ENCODE results near the gene SLC39A11. TPM values are rescaled to one million over a fixed set of nuclear protein-coding genes. Genes with fewer than 3 reads are reported as not detected.
A peak's percentile ranks its signal among the peaks of the same experiment; 100 is the strongest.
"Not testable (repeated sequence)": the region's sequence is repeated elsewhere in the genome, so short reads cannot be mapped to it uniquely, and the experiment has no call there.

The SLC39A11 gene
- total and polyA plus RNA-seq, 4 donors: 18.9 to 44.9 (median 28.2) TPM

DNA sequence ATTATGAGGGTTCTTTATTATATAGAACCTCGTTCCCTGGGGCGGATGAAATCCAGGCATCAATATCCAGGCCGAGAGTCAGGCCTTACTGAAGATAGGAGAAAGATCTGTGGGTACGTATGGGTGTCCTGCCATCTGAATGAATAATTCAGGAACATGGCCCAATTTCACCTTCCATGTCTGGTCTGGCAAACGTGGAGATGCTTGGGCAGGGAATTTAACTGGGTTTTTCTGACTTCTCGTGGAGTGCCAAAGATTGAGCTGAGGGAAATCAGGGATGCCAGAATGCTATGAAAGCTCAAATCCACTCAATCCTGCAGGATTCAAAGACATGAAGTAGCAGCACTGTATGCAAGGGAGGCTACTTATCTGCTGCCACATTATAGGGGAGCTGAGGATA lies 302.8 kb downstream of the SLC39A11 start:
- H3K27ac ChIP-seq (ENCODE audit: low read depth in 1 of 2, low read length in 2 of 2): no peak overlapping the region
- no peaks in the 10 kb centered on the region for H3K27me3 ChIP-seq (ENCODE audit: control insufficient read depth in 4 of 4, insufficient read depth in 4 of 4, low read length in 3 of 4)
- no peak overlapping the region for H3K9ac ChIP-seq (ENCODE audit: low read depth in 1 of 2, low read length in 2 of 2)
- no peak for DNase-seq (ENCODE audit: low spot score)
- peaks cover 5 to 14% (median 10%) of the 10 kb centered on the region in 4 donors for H3K9me3 ChIP-seq (ENCODE audit: control insufficient read depth in 4 of 4, low read length in 3 of 4)
- 98% methylated on average over 6 of the region's 6 CpGs for WGBS
- H3K4me3 ChIP-seq (ENCODE audit: low read depth in 1 of 3, low read length in 3 of 3): no peak overlapping the region
- no peaks in the 10 kb centered on the region for H3K4me1 ChIP-seq (ENCODE audit: control insufficient read depth in 4 of 4, insufficient read depth in 4 of 4, low read length in 3 of 4)
- TF ChIP-seq, protein P1, sequence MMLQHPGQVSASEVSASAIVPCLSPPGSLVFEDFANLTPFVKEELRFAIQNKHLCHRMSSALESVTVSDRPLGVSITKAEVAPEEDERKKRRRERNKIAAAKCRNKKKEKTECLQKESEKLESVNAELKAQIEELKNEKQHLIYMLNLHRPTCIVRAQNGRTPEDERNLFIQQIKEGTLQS (IDR thresholded peaks at IDR 0.05): no peak
- TF ChIP-seq RXRA (IDR thresholded peaks at IDR 0.05) (no peak), TAF1 (conservative IDR thresholded peaks at IDR 0.05) (no peak)
- peaks cover 0 to 6% (median 0%) of the 10 kb centered on the region in 4 donors for H3K36me3 ChIP-seq (ENCODE audit: control insufficient read depth in 4 of 4, insufficient read depth in 3 of 4, low read depth in 1 of 4, low read length in 3 of 4)

DNA sequence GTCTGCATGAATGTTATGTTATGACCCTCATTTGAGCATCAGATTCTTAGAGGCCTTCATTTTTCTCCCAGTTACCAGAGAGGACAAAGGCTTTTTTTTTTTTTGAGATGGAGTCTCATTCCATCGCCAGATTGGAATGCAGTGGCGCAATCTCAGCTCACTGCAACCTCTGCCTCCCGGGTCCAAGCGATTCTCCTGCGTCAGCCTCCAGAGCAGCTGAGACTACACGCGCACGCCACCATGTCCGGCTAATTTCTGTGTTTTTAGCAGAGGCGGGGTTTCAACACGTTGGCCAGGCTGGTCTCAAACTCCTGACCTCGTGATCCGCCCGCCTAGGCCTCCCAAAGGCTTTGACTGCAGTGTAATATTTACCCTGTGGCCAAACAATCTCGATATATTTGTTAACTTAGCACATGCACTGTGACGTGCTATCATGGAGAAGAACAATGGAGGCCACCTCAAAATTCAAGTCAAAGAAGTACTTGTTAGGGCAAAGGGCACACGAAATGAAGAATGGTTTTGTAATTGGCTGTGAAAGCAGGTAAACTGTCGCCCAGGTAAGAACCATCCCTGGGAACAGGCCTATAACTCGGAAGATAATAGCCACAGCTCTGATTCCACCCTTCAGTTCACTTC lies 303.4 kb downstream of the SLC39A11 start:
- H3K27me3 ChIP-seq (ENCODE audit: control insufficient read depth in 4 of 4, insufficient read depth in 4 of 4, low read length in 3 of 4): no peaks in the 10 kb centered on the region
- no peak overlapping the region for H3K4me3 ChIP-seq (ENCODE audit: low read depth in 1 of 3, low read length in 3 of 3)
- no peak overlapping the region for H3K9ac ChIP-seq (ENCODE audit: low read depth in 1 of 2, low read length in 2 of 2)
- DNase-seq (ENCODE audit: low spot score): no peak
- H3K36me3 ChIP-seq (ENCODE audit: control insufficient read depth in 4 of 4, insufficient read depth in 3 of 4, low read depth in 1 of 4, low read length in 3 of 4): peaks cover 0 to 3% (median 0%) of the 10 kb centered on the region in 4 donors
- H3K27ac ChIP-seq (ENCODE audit: low read depth in 1 of 2, low read length in 2 of 2): no peak overlapping the region
- no peaks in the 10 kb centered on the region for H3K4me1 ChIP-seq (ENCODE audit: control insufficient read depth in 4 of 4, insufficient read depth in 4 of 4, low read length in 3 of 4)
- WGBS: 96% methylated on average over 19 of the region's 19 CpGs
- peaks cover 0 to 9% (median 5%) of the 10 kb centered on the region in 4 donors for H3K9me3 ChIP-seq (ENCODE audit: control insufficient read depth in 4 of 4, low read length in 3 of 4)
- TF ChIP-seq RAD21 (IDR thresholded peaks at IDR 0.05): no peak

DNA sequence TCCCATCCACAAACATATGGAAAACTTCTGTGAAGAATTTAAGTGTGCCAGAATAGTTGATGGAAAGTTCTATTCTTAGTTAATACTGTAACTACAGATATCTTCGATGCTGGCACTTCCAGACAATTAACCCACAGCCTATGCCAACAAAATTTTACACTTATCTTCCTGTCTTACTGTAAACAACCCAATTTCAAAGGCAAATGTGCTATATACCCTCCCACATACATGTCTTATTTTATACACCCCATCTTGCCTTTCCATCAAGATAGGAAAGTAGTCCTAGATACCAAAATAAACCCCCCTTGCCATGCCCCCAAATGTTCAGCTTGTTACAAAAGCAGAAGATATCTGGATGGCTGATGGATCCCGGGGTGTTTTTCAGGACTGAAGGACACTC lies 306.3 kb downstream of the SLC39A11 start:
- Histone ChIP-seq H3K36me3 (ENCODE audit: control insufficient read depth in 4 of 4, insufficient read depth in 3 of 4, low read depth in 1 of 4, low read length in 3 of 4) (no peaks in the 10 kb centered on the region), H3K27ac (ENCODE audit: low read depth in 1 of 2, low read length in 2 of 2) (no peak overlapping the region), H3K4me1 (ENCODE audit: control insufficient read depth in 4 of 4, insufficient read depth in 4 of 4, low read length in 3 of 4) (no peaks in the 10 kb centered on the region), H3K9ac (ENCODE audit: low read depth in 1 of 2, low read length in 2 of 2) (no peak overlapping the region), H3K9me3 (ENCODE audit: control insufficient read depth in 4 of 4, low read length in 3 of 4) (no peaks in the 10 kb centered on the region), H3K4me3 (ENCODE audit: low read depth in 1 of 3, low read length in 3 of 3) (no peak overlapping the region), H3K27me3 (ENCODE audit: control insufficient read depth in 4 of 4, insufficient read depth in 4 of 4, low read length in 3 of 4) (no peaks in the 10 kb centered on the region)
- no peak for DNase-seq (ENCODE audit: low spot score)
- TF ChIP-seq EGR1 (IDR thresholded peaks at IDR 0.05; ENCODE audit: low read depth in 2 of 2): no peak
- TF ChIP-seq, protein P2, sequence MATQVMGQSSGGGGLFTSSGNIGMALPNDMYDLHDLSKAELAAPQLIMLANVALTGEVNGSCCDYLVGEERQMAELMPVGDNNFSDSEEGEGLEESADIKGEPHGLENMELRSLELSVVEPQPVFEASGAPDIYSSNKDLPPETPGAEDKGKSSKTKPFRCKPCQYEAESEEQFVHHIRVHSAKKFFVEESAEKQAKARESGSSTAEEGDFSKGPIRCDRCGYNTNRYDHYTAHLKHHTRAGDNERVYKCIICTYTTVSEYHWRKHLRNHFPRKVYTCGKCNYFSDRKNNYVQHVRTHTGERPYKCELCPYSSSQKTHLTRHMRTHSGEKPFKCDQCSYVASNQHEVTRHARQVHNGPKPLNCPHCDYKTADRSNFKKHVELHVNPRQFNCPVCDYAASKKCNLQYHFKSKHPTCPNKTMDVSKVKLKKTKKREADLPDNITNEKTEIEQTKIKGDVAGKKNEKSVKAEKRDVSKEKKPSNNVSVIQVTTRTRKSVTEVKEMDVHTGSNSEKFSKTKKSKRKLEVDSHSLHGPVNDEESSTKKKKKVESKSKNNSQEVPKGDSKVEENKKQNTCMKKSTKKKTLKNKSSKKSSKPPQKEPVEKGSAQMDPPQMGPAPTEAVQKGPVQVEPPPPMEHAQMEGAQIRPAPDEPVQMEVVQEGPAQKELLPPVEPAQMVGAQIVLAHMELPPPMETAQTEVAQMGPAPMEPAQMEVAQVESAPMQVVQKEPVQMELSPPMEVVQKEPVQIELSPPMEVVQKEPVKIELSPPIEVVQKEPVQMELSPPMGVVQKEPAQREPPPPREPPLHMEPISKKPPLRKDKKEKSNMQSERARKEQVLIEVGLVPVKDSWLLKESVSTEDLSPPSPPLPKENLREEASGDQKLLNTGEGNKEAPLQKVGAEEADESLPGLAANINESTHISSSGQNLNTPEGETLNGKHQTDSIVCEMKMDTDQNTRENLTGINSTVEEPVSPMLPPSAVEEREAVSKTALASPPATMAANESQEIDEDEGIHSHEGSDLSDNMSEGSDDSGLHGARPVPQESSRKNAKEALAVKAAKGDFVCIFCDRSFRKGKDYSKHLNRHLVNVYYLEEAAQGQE (IDR thresholded peaks at IDR 0.05): no peak
- no peak for TF ChIP-seq RAD21 (IDR thresholded peaks at IDR 0.05)
- no peak for TF ChIP-seq FOXA1 (IDR thresholded peaks at IDR 0.05)
- WGBS: 83% methylated on average over 2 of the region's 2 CpGs

DNA sequence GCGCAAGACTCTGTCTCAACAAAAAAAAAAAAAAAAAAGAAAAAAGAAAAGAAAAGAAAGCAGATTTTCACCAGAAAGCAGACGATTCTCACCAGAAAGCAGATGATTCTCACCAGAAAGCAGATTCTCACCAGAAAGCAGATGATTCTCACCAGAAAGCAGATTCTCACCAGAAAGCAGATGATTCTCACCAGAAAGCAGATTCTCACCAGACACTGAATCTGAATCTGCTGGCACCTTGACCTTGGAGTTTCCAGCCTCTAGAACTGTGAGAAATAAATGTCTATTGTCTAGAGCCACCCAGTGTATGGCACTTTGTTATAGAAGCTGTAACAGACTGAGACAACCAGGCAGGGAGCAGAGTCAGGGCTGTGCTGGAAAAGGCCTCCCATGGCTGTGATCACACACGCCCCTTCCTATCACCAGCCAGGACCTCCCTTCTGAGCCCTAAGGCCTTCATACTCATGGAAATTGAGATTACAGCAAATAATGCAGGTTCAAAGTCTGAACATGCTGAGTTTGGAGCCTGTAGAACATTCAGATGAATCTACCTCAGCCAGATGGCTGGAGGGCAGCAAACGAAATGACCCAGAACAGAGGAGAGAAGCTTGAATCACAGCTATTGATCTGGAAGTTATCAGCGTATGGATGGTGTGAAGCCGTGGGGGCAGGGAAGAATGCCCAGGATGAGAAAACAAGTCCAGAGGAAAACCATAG lies 309.3 kb downstream of the SLC39A11 start:
- H3K9ac ChIP-seq (ENCODE audit: low read depth in 1 of 2, low read length in 2 of 2): no peak overlapping the region
- H3K4me1 ChIP-seq (ENCODE audit: control insufficient read depth in 4 of 4, insufficient read depth in 4 of 4, low read length in 3 of 4): no peaks in the 10 kb centered on the region
- DNase-seq (ENCODE audit: low spot score): no peak
- no peak overlapping the region for H3K4me3 ChIP-seq (ENCODE audit: low read depth in 1 of 3, low read length in 3 of 3)
- H3K36me3 ChIP-seq (ENCODE audit: control insufficient read depth in 4 of 4, insufficient read depth in 3 of 4, low read depth in 1 of 4, low read length in 3 of 4): no peaks in the 10 kb centered on the region
- no peak for TF ChIP-seq EGR1 (IDR thresholded peaks at IDR 0.05; ENCODE audit: low read depth in 2 of 2)
- peak in 1 of 2 donors; percentile 32 for TF ChIP-seq HNF4A (conservative IDR thresholded peaks at IDR 0.05)
- no peaks in the 10 kb centered on the region for H3K27me3 ChIP-seq (ENCODE audit: control insufficient read depth in 4 of 4, insufficient read depth in 4 of 4, low read length in 3 of 4)
- H3K9me3 ChIP-seq (ENCODE audit: control insufficient read depth in 4 of 4, low read length in 3 of 4): no peaks in the 10 kb centered on the region
- no peak overlapping the region for H3K27ac ChIP-seq (ENCODE audit: low read depth in 1 of 2, low read length in 2 of 2)
- WGBS: 63% methylated on average over 6 of the region's 6 CpGs

DNA sequence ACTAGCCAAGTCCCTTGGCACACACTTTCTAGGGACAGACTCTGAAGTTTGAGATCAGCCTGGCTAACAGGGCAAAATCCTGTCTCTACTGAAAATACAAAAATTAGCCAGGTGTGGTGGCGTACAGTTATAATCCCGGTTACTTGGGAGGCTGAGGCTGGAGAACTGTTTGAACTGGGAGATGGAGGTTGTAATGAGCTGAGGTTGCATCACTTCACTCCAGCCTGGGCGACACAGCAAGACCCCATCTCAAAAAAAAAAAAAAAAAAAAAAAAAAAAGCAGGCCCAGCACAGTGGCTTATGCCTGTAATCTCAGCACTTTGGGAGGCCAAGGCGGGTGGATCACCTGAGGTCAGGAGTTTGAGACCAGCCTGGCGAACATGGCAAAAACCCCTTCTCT lies 310.1 kb downstream of the SLC39A11 start:
- not testable (repeated sequence) for H3K4me1 ChIP-seq (ENCODE audit: control insufficient read depth in 4 of 4, insufficient read depth in 4 of 4, low read length in 3 of 4); H3K27me3 ChIP-seq (ENCODE audit: control insufficient read depth in 4 of 4, insufficient read depth in 4 of 4, low read length in 3 of 4); H3K4me3 ChIP-seq (ENCODE audit: low read depth in 1 of 3, low read length in 3 of 3); H3K36me3 ChIP-seq (ENCODE audit: control insufficient read depth in 4 of 4, insufficient read depth in 3 of 4, low read depth in 1 of 4, low read length in 3 of 4); H3K27ac ChIP-seq (ENCODE audit: low read depth in 1 of 2, low read length in 2 of 2); H3K9ac ChIP-seq (ENCODE audit: low read depth in 1 of 2, low read length in 2 of 2); DNase-seq (ENCODE audit: low spot score); H3K9me3 ChIP-seq (ENCODE audit: control insufficient read depth in 4 of 4, low read length in 3 of 4)
- WGBS: 98% methylated on average over 5 of the region's 5 CpGs
